SK-N-SH (cell line): ENCODE results near the gene PSENEN. TPM values are rescaled to one million over a fixed set of nuclear protein-coding genes. Genes with fewer than 3 reads are reported as not detected.

Experiments used
- CTCF ChIA-PET: fragments of 300-600, 350-600 bp; formaldehyde crosslinking; extraction: SDS; loops from one replicate; lab custom pipeline; 2021; lab: Yijun Ruan, JAX
- POLR2A ChIA-PET: fragments of 350-600 bp; sonication (Branson Sonifier 250); formaldehyde crosslinking; extraction: SDS; loops from one replicate; lab custom pipeline; 2020; ENCODE audit warnings: antibody characterized with exemption, inconsistent platforms; lab: Yijun Ruan, JAX
- DNase-seq: peaks from one replicate; pipeline ENCODE4 v3.0.0; 2012
- H2AFZ ChIP-seq: fragments of 200-600 bp; sonication (generic); 2 replicates; pipeline ENCODE4 v1.8.1; 2016; ENCODE audit warnings: antibody characterized with exemption, mild to moderate bottlenecking, low read depth
- H3F3A ChIP-seq: fragments of 200-600 bp; sonication (generic); replicated peaks from 2 replicates; pipeline ENCODE3; 2016; ENCODE audit warnings: antibody characterized with exemption, mild to moderate bottlenecking; ENCODE audit not compliant: insufficient read depth
- H3K27ac ChIP-seq, 2 experiments: fragments of 200-500 bp in 1 of 2; fragments of 200-600 bp in 1 of 2; sonication (Bioruptor generic) in 1 of 2; sonication (generic), shearing (Covaris generic) in 1 of 2; 2 replicates each; pipeline versions ENCODE4 v1.5.1 to v1.6.1; 2014 to 2016; ENCODE audit warnings: low read depth in 2 of 2, inconsistent platforms in 1 of 2, low read length in 1 of 2, mild to moderate bottlenecking in 1 of 2, mixed read lengths in 1 of 2
- H3K27me3 ChIP-seq: fragments of 200-600 bp; sonication (generic), shearing (Covaris generic); 2 replicates; pipeline ENCODE4 v1.6.1; 2016; ENCODE audit warnings: mixed run types; ENCODE audit not compliant: insufficient read depth
- H3K36me3 ChIP-seq, 2 experiments: fragments of 200-500 bp in 1 of 2; fragments of 200-600 bp in 1 of 2; sonication (Bioruptor generic) in 1 of 2; sonication (generic) in 1 of 2; replicated peaks in 1 of 2; 2 replicates each; pipeline versions ENCODE3 to v1.5.1; 2014 to 2016; ENCODE audit warnings: low read length in 1 of 2, mild to moderate bottlenecking in 1 of 2; ENCODE audit not compliant: insufficient read depth in 2 of 2, control insufficient read depth in 1 of 2
- H3K4me1 ChIP-seq, 2 experiments: fragments of 200-500 bp in 1 of 2; fragments of 200-600 bp in 1 of 2; sonication (Bioruptor generic) in 1 of 2; sonication (generic), shearing (Covaris generic) in 1 of 2; 2 replicates each; pipeline versions ENCODE4 v1.5.1 to v1.6.1; 2014 to 2016; ENCODE audit warnings: low read depth in 1 of 2, low read length in 1 of 2, mixed run types in 1 of 2; ENCODE audit not compliant: insufficient read depth in 2 of 2, control insufficient read depth in 1 of 2
- H3K4me2 ChIP-seq: fragments of 200-600 bp; sonication (generic), shearing (Covaris generic); 2 replicates; pipeline ENCODE4 v1.6.1; 2017; ENCODE audit warnings: mixed run types
- H3K4me3 ChIP-seq, 2 experiments: fragments of 200-500 bp in 1 of 2; fragments of 200-600 bp in 1 of 2; sonication (Bioruptor generic) in 1 of 2; sonication (generic), shearing (Covaris generic) in 1 of 2; 2 replicates each; pipeline versions ENCODE4 v1.5.1 to v1.8.1; 2014 to 2016; ENCODE audit warnings: low read depth in 2 of 2, inconsistent platforms in 1 of 2, low read length in 1 of 2, mild to moderate bottlenecking in 1 of 2, mixed read lengths in 1 of 2, moderate library complexity in 1 of 2
- H3K79me2 ChIP-seq: fragments of 200-600 bp; sonication (generic); 2 replicates; pipeline ENCODE4 v1.8.1; 2017; ENCODE audit warnings: mild to moderate bottlenecking; ENCODE audit not compliant: insufficient read depth
- H3K9ac ChIP-seq: fragments of 200-600 bp; sonication (generic); 2 replicates; pipeline ENCODE4 v1.6.1; 2017; ENCODE audit warnings: mixed run types
- H3K9me2 ChIP-seq: fragments of 200-600 bp; sonication (generic); 2 replicates; pipeline ENCODE4 v1.6.1; 2017; ENCODE audit warnings: mixed run types
- H3K9me3 ChIP-seq: fragments of 200-600 bp; sonication (generic); 2 replicates; pipeline ENCODE4 v1.6.1; 2017; ENCODE audit warnings: mixed run types, mild to moderate bottlenecking, moderate library complexity
- H4K20me1 ChIP-seq: fragments of 200-600 bp; sonication (generic); 2 replicates; pipeline ENCODE4 v1.6.1; 2017; ENCODE audit warnings: mild to moderate bottlenecking, mixed run types; ENCODE audit not compliant: insufficient read depth
- CTCF ChIP-seq: fragments of 200-600 bp; sonication (generic); IDR thresholded peaks from 2 replicates; pipeline ENCODE4 v1.6.1; 2017; ENCODE audit warnings: antibody characterized with exemption, mild to moderate bottlenecking, moderate library complexity
- EP300 ChIP-seq, 2 experiments: IDR thresholded peaks; 2 replicates each; pipeline versions ENCODE4 v1.4.0 to v1.6.1; 2012; ENCODE audit warnings: borderline replicate concordance in 1 of 2, low read depth in 1 of 2, low read length in 1 of 2
- FOSL2 ChIP-seq: IDR thresholded peaks from 2 replicates; pipeline ENCODE4 v1.4.0; 2012; ENCODE audit warnings: low read depth, mild to moderate bottlenecking, moderate library complexity, borderline replicate concordance
- FOXM1 ChIP-seq: IDR thresholded peaks from 2 replicates; pipeline ENCODE4 v1.4.0; 2012; ENCODE audit warnings: low read depth, mild to moderate bottlenecking
- MXI1 ChIP-seq: IDR thresholded peaks from 2 replicates; pipeline ENCODE4 v1.6.1; 2012; ENCODE audit warnings: mild to moderate bottlenecking, low read depth, low read length, improper control_type of control experiment
- NFIC ChIP-seq: IDR thresholded peaks from 2 replicates; pipeline ENCODE4 v1.4.0; 2012; ENCODE audit warnings: borderline replicate concordance
- PBX3 ChIP-seq: IDR thresholded peaks from 2 replicates; pipeline ENCODE4; 2012
- POLR2AphosphoS5 ChIP-seq: IDR thresholded peaks from 2 replicates; pipeline ENCODE4 v1.6.1; 2012; ENCODE audit warnings: low read depth, low read length
- RAD21 ChIP-seq: IDR thresholded peaks from 2 replicates; pipeline ENCODE4 v1.6.1; 2012; ENCODE audit warnings: mild to moderate bottlenecking, low read length
- RCOR1 ChIP-seq: fragments of 150-350 bp; IDR thresholded peaks from 2 replicates; pipeline ENCODE4 v1.6.1; 2017; ENCODE audit warnings: antibody characterized with exemption, low read length
- REST ChIP-seq: IDR thresholded peaks from 2 replicates; pipeline ENCODE4 v1.6.1; 2012; ENCODE audit warnings: mild to moderate bottlenecking, low read depth, low read length, moderate library complexity
- RXRA ChIP-seq: IDR thresholded peaks from 2 replicates; pipeline ENCODE4 v1.4.0; 2012; ENCODE audit warnings: low read depth, mild to moderate bottlenecking, borderline replicate concordance
- WGBS: methylation state at CpG from one replicate; pipeline ENCODE4 v1.1.6; 2017; ENCODE audit warnings: low lambda C conversion rate; 5-methylcytosine and 5-hydroxymethylcytosine counted together
- polyA plus RNA-seq, 3 experiments: library from polyadenylated mRNA; depleted of rRNA; stranded (reverse); fragments of >200 nt; gene quantifications; 2 replicates each; pipeline ENCODE4 v1.2.3, GENCODE V29; 2012
- TF ChIP-seq, protein P1 (sequence below): IDR thresholded peaks from 2 replicates; pipeline ENCODE4 v1.4.0; 2012; ENCODE audit warnings: low read depth

Gene PSENEN
- polyA plus RNA-seq, 1 of the 3 experiments (the other 2 are of a cell fraction), result 99.2 TPM

DNA sequence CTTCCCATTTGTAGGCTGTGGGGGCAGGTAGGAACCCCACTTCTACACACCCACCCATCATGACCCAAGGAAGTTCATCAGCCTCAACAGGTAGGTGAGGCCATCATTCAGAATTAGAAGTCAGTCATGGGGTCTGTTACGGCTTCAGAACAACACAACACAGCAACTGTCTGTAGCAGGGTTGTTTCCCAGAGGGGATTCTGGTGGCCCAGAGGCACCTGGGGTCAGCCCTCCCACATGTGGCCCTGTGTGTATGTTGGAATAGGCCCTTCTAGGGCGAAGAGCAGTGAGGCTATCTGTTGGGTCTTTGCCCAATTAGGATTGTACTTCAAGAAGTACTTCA, 6.6 kb upstream of the PSENEN start:
- no peak overlapping the region for H3K4me2 ChIP-seq
- no peak overlapping the region for H2AFZ ChIP-seq
- CTCF ChIA-PET, result interaction anchor here (1.0 kb wide), 1 partner anchor 81 kb away, joined by 3 read pairs; no protein-coding TSS in a partner anchor
- H4K20me1 ChIP-seq, result no peaks in the 10 kb centered on the region
- TF ChIP-seq, protein P1, sequence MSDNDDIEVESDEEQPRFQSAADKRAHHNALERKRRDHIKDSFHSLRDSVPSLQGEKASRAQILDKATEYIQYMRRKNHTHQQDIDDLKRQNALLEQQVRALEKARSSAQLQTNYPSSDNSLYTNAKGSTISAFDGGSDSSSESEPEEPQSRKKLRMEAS, result no peak
- no peak for TF ChIP-seq FOSL2
- no peak for TF ChIP-seq MXI1
- TF ChIP-seq CTCF, result no peak
- TF ChIP-seq RAD21, result no peak
- no peak for TF ChIP-seq PBX3
- no peak for TF ChIP-seq RCOR1
- TF ChIP-seq NFIC, result no peak
- no peak for TF ChIP-seq REST
- no peak for TF ChIP-seq RXRA
- TF ChIP-seq POLR2AphosphoS5, result no peak
- no peak for TF ChIP-seq EP300 (IDR thresholded peaks at IDR 0.05; ENCODE audit: borderline replicate concordance in 1 of 2, low read depth in 1 of 2, low read length in 1 of 2)
- TF ChIP-seq FOXM1, result no peak
- 100% methylated on average over 1 of the region's 2 CpGs for WGBS
- H3K4me1 ChIP-seq, result peaks cover 0 to 12% of the 10 kb centered on the region in 2 experiments; a peak in 1 of 4 replicates
- no peak overlapping the region for H3K27ac ChIP-seq
- peaks cover 8 to 39% of the 10 kb centered on the region in 2 experiments for H3K36me3 ChIP-seq
- H3K9me2 ChIP-seq, result no peaks in the 10 kb centered on the region
- H3K79me2 ChIP-seq, result no peaks in the 10 kb centered on the region; the same call in 1 of the 2 replicates
- no peak overlapping the region for H3K4me3 ChIP-seq
- POLR2A ChIA-PET, result no interaction called here
- DNase-seq, result no peak
- H3K9me3 ChIP-seq, result no peaks in the 10 kb centered on the region
- no peaks in the 10 kb centered on the region for H3K27me3 ChIP-seq
- no peak overlapping the region for H3K9ac ChIP-seq
- H3F3A ChIP-seq, result peaks cover 8% of the 10 kb centered on the region
